ENCODE data around the gene ZNF740. TPM values are rescaled to one million over a fixed set of nuclear protein-coding genes. Genes with fewer than 3 reads are reported as not detected.

Gene ZNF740
- polyA plus RNA-seq, 1 donor from 2014 or later = 24.3 TPM

- no peaks in the 10 kb centered on the region for H3F3A ChIP-seq (ENCODE audit: insufficient read depth, low read length, poor library complexity, severe bottlenecking)
- no peak overlapping the region for H3K4me3 ChIP-seq (ENCODE audit: low read length)
- H3K36me3 ChIP-seq (ENCODE audit: insufficient read depth, low read length) = no peaks in the 10 kb centered on the region
- no peak overlapping the region for H3K27ac ChIP-seq (ENCODE audit: low read length)
- H3K4me2 ChIP-seq (ENCODE audit: low read length) = no peak overlapping the region
- no peaks in the 10 kb centered on the region for H4K20me1 ChIP-seq (ENCODE audit: insufficient read depth)
- TF ChIP-seq EZH2 (IDR thresholded peaks at IDR 0.05; ENCODE audit: borderline replicate concordance, insufficient read depth, low read length, poor library complexity, severe bottlenecking) = no peak
- TF ChIP-seq EP300 (conservative IDR thresholded peaks at IDR 0.05; ENCODE audit: poor library complexity, severe bottlenecking) = no peak
- TF ChIP-seq MXI1 (conservative IDR thresholded peaks at IDR 0.05; ENCODE audit: poor library complexity, severe bottlenecking) = no peak
- TF ChIP-seq SMC3 (conservative IDR thresholded peaks at IDR 0.05; ENCODE audit: poor library complexity) = no peak
- TF ChIP-seq CTCF (IDR thresholded peaks at IDR 0.05; ENCODE audit: poor library complexity, severe bottlenecking) = no peak
- TF ChIP-seq REST (IDR thresholded peaks at IDR 0.05; ENCODE audit: borderline replicate concordance) = no peak
- H2AFZ ChIP-seq (ENCODE audit: low read depth, low read length) = no peak overlapping the region
- H3K79me2 ChIP-seq (replicated peaks; ENCODE audit: insufficient read depth, low read length) = no peaks in the 10 kb centered on the region
- no peaks in the 10 kb centered on the region for H3K9me2 ChIP-seq (ENCODE audit: insufficient read depth, low read length)
- H3K9ac ChIP-seq (ENCODE audit: low read length) = no peak overlapping the region
- no peaks in the 10 kb centered on the region for H3K9me3 ChIP-seq (ENCODE audit: low read length)
- H3K27me3 ChIP-seq (ENCODE audit: insufficient read depth, low read depth, low read length) = no peaks in the 10 kb centered on the region
Observed at GRCh38 chr12:53173085-53173715, 7.3 kb upstream of the ZNF740 start.

- no peaks in the 10 kb centered on the region for H3K79me2 ChIP-seq (replicated peaks; ENCODE audit: insufficient read depth, low read length)
- no peak overlapping the region for H3K27ac ChIP-seq (ENCODE audit: low read length)
- no peaks in the 10 kb centered on the region for H3K27me3 ChIP-seq (ENCODE audit: insufficient read depth, low read depth, low read length)
- no peak overlapping the region for H3K4me2 ChIP-seq (ENCODE audit: low read length)
- H3K9me2 ChIP-seq (ENCODE audit: insufficient read depth, low read length) = no peaks in the 10 kb centered on the region
- H3K4me3 ChIP-seq (ENCODE audit: low read length) = no peak overlapping the region
- H2AFZ ChIP-seq (ENCODE audit: low read depth, low read length) = no peak overlapping the region
- H3K9me3 ChIP-seq (ENCODE audit: low read length) = no peaks in the 10 kb centered on the region
- peaks cover 4% of the 10 kb centered on the region for H3F3A ChIP-seq (ENCODE audit: insufficient read depth, low read length, poor library complexity, severe bottlenecking)
- H3K36me3 ChIP-seq (ENCODE audit: insufficient read depth, low read length) = no peaks in the 10 kb centered on the region
- no peak overlapping the region for H3K9ac ChIP-seq (ENCODE audit: low read length)
- H4K20me1 ChIP-seq (ENCODE audit: insufficient read depth) = no peaks in the 10 kb centered on the region
- no peak for TF ChIP-seq POLR2AphosphoS5 (IDR thresholded peaks at IDR 0.05)
- TF ChIP-seq CTCF (IDR thresholded peaks at IDR 0.05; ENCODE audit: poor library complexity, severe bottlenecking) = peak; percentile 36
- TF ChIP-seq REST (IDR thresholded peaks at IDR 0.05; ENCODE audit: borderline replicate concordance) = no peak
Observed at GRCh38 chr12:53174881-53175491, 5.5 kb upstream of the ZNF740 start.

Measured in neural cell (in vitro differentiated cells).